COLO668 (cell line): ENCODE results near the gene MAOA.

Experiments
- DNase-seq: peaks from one replicate; lab custom pipeline; 2025; ENCODE audit not compliant: unreplicated experiment; lab: John Stamatoyannopoulos, UW

The MAOA gene

GRCh38 chrX:43750248-43750676, 94.2 kb downstream of the MAOA start:
- DNase-seq: peak; percentile 1

- DNase-seq: no peak
Measured at GRCh38 chrX:43753637-43754036, 97.5 kb downstream of the MAOA start.

- DNase-seq: no peak
Measured at GRCh38 chrX:43756076-43756475, 100.0 kb downstream of the MAOA start.

GRCh38 chrX:43758044-43758443, 101.9 kb downstream of the MAOA start:
- no peak for DNase-seq

GRCh38 chrX:43785930-43786591, 130.0 kb downstream of the MAOA start:
- DNase-seq: no peak
